MG63 (cell line): ENCODE data around the gene FFAR2. TPM values are rescaled to one million over a fixed set of nuclear protein-coding genes. Genes with fewer than 3 reads are reported as not detected.
"Not testable (repeated sequence)": the region's sequence is repeated elsewhere in the genome, so short reads cannot be mapped to it uniquely, and the experiment has no call there.

ENCODE experiments used
- DNase-seq: peaks from one replicate; pipeline ENCODE4 v3.0.0-alpha.2; 2020
- H3K27me3 ChIP-seq: fragments of 250-450 bp; sonication (Bioruptor Pico); 2 replicates; pipeline ENCODE4 v1.5.1; 2020; ENCODE audit warnings: mild to moderate bottlenecking, moderate library complexity
- H3K36me3 ChIP-seq: fragments of 250-450 bp; sonication (Bioruptor Pico); 2 replicates; pipeline ENCODE4 v1.5.1; 2020; ENCODE audit warnings: mild to moderate bottlenecking, moderate library complexity
- H3K4me3 ChIP-seq: fragments of 250-450 bp; sonication (Bioruptor Pico); 2 replicates; pipeline ENCODE4 v1.5.1; 2020; ENCODE audit warnings: mild to moderate bottlenecking, moderate library complexity
- H3K9me3 ChIP-seq: fragments of 250-450 bp; sonication (Bioruptor Pico); 2 replicates; pipeline ENCODE4 v1.5.1; 2020; ENCODE audit warnings: mild to moderate bottlenecking, moderate library complexity
- total RNA-seq: library from RNA; depleted of rRNA; stranded (reverse); fragments of >200 nt; shearing (Covaris generic); gene quantifications from 2 replicates; pipeline ENCODE4 v1.2.3, GENCODE V29; 2014; ENCODE audit warnings: low replicate concordance; rRNA removed

The FFAR2 gene
- total RNA-seq, result not detected in 2 replicates

DNA sequence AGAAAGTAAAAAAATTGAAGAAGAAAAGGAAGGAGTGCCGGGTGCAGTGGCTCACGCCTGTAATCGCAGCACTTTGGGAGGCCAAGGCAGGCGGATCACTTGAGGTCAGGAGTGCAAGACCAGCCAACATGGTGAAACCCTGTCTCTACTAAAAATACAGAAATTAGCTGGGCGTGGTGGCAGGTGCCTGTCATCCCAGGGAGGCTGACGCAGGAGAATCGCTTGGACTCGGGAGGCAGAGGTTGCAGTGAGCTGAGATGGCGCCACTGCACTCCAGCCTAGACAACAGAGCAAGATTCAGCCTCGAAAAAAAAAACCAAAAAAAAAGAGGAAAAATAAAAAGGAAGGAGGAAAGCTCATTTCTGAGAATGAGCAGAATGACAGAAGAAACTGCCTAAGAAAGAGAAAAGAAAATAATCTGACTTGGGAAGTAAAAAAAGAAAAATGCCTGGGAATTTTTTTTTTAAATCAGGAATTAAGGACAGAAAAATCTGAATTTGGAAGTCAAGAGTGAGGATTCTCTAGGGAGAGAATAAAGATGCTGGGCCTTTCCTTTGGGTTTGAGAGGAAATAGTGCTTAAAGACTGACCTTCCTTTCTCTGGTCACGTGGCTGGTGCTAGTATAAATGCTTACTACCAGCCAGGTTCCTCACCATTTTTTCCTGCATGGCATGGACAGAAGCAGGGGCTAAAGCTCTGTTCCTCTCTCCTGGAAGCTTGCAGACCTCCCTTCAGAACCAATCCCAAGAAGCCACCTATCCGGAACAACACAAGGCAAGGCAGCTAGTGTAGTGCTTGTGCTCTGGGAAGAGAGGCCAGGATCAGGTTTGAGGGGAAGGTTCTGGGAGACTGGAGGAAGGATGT is at the start of gene FFAR2:
Gene FFAR2, plus strand, starts transcription at position 652 of the 864 bp plus-strand sequence. CDS start 1,458 bp downstream, outside the sequence.
- no peaks in the 10 kb centered on the region for H3K9me3 ChIP-seq
- H3K4me3 ChIP-seq, result no peak within 1 kb of the TSS
- H3K36me3 ChIP-seq, result no peaks in the 10 kb centered on the region
- peaks cover 29% of the 10 kb centered on the region for H3K27me3 ChIP-seq
- DNase-seq, result no peak

DNA sequence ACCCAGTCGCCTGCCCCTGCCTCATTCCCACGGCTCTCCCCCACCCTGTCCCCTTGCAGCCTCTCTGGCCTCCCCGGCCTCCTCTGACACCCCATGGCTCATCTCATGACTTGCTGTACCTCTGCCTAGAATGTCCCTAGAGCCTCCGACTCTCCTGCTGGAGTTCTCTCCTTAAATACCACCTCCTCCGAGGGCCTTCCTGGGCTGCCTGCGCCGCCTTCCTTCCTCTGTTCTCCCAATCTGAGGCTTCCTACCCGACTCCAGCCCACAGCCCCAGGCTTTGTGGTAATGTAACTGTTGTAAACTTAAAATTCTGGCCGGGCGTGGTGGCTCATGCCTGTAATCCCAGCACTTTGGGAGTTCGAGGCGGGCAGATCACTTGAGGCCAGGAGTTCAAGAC is 49.5 kb upstream of the FFAR2 start:
- Histone ChIP-seq H3K9me3 (no peaks in the 10 kb centered on the region), H3K4me3 (no peak overlapping the region), H3K36me3 (no peaks in the 10 kb centered on the region), H3K27me3 (peaks cover 2% of the 10 kb centered on the region; the same call in 1 of the 2 replicates)
- no peak for DNase-seq

DNA sequence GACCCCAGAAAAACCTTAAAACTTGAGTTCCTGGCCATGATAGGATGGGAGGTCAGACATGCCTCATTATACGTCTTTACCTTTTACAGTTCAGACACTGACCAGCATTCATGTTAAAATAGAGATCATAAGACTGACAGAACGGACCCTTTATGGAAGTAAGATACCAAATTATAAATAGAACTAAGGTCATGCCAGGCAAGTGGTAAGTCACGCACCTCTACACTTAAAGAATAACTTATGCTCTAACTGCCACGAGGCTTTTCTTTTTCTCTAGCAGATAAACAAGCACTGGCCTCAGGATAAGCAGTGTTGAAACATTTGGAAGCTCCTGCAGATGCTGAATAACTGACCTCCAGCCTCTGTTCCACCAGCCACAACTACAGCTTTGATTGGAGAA is 48.8 kb upstream of the FFAR2 start:
- Histone ChIP-seq H3K36me3 (no peaks in the 10 kb centered on the region), H3K9me3 (no peaks in the 10 kb centered on the region), H3K4me3 (no peak overlapping the region), H3K27me3 (peaks cover 2% of the 10 kb centered on the region; the same call in 1 of the 2 replicates)
- DNase-seq, result no peak

DNA sequence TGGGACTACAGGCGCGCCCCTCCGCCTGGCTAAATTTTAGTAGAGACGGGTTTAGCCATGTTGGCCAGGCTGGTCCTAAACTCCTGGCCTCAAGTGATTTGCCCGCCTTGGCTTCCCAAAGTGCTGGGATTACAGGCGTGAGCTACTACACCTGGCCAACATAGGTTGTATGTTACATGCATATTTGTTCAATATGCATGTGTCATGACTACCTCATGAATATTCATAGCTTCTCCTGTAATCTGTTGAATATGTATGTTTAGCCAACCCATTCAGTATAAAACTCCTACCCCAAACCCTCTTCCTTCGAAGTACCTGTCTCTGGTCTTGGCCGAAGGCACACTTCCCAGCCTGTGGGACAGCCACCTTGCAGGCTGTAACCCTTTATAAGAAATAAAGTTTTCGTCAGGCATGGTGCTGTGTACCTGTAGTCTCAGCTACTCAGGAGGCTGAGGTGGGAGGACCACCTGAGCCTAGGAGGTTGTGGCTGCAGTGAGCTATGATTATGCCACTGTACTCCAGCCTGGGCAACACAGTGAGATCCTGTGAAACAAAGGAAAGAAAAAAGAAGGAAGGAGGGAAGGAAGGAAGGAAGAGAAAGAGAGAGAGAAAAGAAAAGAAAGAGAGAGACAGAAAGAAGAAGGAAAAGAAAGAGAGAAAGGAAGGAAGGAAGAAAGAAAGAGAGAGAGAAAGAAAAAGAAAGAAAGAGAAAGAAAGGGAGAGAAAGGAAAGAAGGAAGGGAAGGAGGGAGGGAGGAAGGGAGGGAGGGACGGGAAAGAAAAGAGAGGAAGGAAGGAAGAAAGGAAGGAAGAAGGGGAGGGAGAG is 47.9 kb upstream of the FFAR2 start:
- no peak overlapping the region for H3K4me3 ChIP-seq

DNA sequence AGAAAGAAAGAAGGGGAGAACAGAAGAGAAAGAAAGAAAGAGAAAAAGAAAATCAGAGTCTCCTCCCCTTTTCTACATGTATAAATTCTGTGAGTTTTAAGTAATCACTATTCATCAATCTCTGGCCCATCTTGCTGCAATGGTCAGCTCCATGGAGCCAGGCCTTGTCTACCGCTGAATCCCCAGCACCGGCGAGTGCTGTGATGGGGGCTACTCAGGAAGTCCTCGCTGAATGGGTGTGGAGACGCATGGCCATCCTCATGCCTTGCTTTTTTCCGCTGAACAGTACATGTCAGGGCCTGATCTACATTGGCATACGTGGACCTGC is 47.3 kb upstream of the FFAR2 start:
- Histone ChIP-seq H3K36me3 (no peaks in the 10 kb centered on the region), H3K9me3 (no peaks in the 10 kb centered on the region), H3K4me3 (no peak overlapping the region), H3K27me3 (peaks cover 2% of the 10 kb centered on the region; the same call in 1 of the 2 replicates)
- DNase-seq, result no peak

More for the DNA sequence above, 47.9 kb upstream of the FFAR2 start:
- H3K27me3 ChIP-seq, result peaks cover 2% of the 10 kb centered on the region; the same call in 1 of the 2 replicates
- H3K9me3 ChIP-seq, result no peaks in the 10 kb centered on the region
- no peaks in the 10 kb centered on the region for H3K36me3 ChIP-seq
- DNase-seq, result no peak

DNA sequence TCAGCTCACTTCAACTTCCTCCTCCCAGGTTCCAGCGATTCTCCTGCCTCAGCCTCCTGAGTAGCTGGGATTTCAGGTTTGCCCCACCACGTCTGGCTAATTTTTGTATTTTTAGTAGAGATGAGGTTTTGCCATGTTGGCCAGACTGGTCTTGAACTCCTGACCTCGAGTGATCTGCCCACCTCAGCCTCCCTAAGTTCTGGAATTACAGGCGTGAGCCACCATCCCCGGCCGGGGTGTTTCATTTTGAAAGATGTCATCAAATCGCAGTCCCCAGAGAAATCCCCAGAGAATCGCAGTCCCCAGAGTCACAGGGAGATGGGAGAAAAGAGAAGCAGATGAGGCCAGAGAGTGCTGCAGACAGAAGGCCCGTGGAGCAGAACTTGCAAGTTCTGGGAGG is 46.6 kb upstream of the FFAR2 start:
- DNase-seq, H3K27me3 ChIP-seq, H3K9me3 ChIP-seq, H3K4me3 ChIP-seq, H3K36me3 ChIP-seq: not testable (repeated sequence)

DNA sequence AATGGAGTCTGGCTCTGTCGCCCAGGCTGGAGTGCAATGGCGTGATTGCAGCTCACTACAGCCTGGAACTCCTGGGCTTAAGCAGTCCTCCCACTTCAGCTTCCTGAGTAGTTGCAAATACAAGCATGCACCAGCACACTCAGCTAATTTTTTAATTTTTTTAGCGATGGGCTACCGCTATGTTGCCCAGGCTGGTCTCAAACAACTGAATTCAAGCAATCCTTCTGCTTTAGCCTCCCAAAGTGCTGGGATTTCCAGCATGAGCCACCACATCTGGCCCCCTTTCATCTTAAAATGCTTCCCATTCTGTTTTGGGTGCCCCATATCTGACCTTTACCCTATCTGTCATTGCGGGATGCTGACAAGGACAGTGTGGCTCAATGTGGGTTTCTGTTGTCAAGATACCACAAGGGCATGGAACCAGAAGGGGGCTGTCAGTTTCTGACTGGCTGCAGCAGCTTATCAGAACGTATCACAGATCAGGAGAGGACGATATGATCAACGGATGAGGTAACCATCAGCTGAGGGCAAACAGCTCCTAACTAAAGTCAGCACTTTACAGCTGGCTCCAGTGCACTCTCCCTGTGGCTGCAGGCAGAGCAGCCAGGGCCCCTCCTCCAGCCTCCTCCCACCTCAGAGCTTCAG is 44.8 kb upstream of the FFAR2 start:
- Histone ChIP-seq H3K27me3 (no peaks in the 10 kb centered on the region; the same call in 1 of the 2 replicates), H3K9me3 (no peaks in the 10 kb centered on the region), H3K4me3 (no peak overlapping the region), H3K36me3 (no peaks in the 10 kb centered on the region)
- no peak for DNase-seq

DNA sequence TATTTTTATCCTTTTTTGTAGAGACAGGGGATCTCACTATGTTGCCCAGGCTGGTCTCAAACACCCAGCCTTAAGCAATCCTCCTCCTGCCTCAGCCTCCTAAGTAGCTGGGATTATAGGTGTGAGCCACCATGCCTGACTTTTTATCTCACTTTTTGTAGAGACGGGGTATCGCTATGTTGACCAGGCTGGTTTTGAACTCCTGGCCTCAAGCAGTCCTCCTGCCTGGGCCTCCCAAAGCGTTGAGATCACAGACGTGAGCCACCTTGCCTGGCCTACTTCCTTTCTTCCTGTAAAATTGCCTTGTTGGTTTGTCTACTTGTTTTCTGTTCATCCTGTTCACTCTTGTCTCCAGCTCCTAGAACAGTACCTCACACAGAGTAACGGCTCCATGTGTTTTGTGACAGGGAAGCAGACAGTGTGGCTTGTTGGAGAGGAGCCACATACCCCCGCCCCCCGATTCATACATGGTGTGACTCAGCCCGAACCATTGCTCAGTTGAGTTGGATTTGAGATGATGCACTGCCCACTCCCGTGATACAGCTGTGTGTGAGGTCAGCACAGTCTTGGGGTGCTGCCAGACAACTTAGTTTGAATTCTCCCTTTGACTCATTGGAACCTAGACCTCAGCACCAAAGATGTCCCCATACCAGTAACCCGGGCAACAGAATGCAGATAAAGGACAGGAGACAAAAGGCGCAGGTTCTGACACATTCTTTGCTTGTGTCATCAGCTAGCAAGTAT is 43.0 kb upstream of the FFAR2 start:
- Histone ChIP-seq H3K27me3 (peaks cover 14% of the 10 kb centered on the region), H3K36me3 (no peaks in the 10 kb centered on the region), H3K9me3 (no peaks in the 10 kb centered on the region), H3K4me3 (no peak overlapping the region)
- DNase-seq, result peak; percentile 78

DNA sequence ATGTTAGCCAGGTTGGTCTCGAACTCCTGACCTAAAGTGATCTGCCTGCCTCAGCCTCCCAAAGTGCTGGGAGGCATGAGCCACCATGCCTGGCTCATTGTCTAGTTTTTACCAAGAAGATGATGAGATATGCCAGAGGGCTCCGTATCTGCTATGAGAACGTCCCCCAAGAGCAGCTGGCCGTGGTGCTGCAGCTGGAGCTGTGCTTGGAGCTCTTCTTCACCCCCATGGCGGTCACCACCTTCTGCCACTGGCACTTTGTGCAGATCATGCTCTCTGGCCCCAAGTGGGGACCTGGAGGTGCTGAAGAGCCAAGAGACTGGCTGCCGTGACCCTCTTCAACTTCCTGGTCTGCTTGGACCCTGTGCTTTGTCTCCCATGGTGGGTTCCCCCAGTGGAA is 40.4 kb upstream of the FFAR2 start:
- DNase-seq, result no peak
- Histone ChIP-seq H3K9me3 (no peaks in the 10 kb centered on the region), H3K36me3 (no peaks in the 10 kb centered on the region), H3K4me3 (no peak overlapping the region), H3K27me3 (peaks cover 29% of the 10 kb centered on the region)

DNA sequence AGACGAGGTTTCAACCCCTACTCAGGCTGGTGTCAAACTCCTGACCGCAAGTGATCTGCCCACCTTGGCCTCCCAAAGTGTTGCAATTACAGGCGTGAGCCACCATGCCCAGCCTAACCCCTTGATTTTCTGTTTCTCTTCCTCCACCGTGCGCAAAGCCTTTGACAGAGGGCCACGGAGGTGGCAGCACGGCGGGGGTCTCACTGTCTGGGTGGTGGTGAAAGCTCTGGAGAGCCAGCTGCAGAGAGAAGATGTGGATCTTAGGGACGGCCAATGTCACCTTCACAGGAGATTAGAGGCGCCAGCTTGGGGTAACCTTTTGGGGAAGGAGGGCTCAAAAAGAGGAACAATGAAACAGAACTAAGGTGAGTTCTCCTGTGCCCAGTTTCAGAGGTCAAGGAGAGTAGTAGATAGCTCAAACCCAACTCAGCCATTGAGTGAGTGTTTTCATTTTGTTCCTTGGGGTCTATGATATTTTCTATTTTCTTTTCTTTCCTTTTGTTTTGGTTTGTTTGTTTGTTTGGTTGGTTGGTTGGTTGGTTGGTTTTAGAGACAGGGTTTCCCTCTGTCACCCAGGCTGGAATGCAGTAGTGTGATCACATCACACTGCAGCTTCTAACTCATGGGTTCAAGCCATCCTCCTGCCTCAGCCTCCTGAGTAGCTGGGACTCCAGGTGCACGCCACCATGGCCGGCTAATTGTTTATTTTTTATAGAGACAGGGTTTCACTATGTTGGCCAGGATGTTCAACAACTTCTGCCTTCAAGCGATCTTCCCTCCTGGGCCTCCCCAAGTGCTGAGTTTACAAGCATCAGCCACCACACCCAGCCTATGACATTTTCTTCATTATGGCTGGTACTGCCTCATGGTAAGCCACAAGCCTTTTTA is 39.5 kb upstream of the FFAR2 start:
- H3K27me3 ChIP-seq, result peaks cover 37% of the 10 kb centered on the region
- H3K9me3 ChIP-seq, result no peaks in the 10 kb centered on the region
- no peak for DNase-seq
- no peak overlapping the region for H3K4me3 ChIP-seq
- H3K36me3 ChIP-seq, result no peaks in the 10 kb centered on the region

DNA sequence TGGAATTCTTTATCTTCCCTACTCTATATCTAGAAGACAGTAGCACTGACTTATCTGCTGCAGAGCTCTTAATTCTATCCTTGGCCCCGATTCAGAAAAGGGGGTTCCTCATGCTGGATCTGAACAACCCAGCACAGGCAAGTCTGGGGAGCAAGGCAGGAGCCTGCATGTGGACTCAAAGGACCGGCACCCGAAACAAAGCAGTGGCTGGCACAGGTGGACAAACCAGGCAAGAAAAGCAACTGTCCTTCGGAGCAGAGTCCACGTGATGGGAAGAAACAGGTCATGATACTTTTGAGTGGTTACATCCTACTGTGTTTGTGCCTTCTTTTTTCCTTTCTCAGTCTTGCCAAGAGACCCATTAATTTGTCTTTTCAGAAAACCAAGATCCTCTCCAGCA is 38.9 kb upstream of the FFAR2 start:
- Histone ChIP-seq H3K9me3 (no peaks in the 10 kb centered on the region), H3K36me3 (no peaks in the 10 kb centered on the region)
- no peak for DNase-seq

DNA sequence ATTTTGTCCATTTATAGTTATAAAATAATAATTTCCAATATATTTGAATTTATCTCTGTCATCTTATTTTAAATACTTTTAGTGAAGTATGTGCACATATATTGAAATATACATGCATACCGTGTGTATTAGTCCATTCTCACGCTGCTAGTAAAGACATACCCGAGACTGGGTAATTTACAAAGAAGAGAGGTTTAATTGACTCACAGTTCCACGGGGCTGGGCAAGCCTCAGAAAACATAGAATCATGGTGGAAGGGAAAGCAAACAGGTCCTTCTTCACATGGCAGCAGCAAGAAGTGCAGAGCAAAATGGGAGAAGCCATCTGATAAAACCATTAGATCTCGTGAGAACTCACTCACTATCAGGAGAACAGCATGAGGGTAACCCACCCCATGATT is 37.6 kb upstream of the FFAR2 start:
- no peaks in the 10 kb centered on the region for H3K9me3 ChIP-seq
- H3K27me3 ChIP-seq, result peaks cover 49% of the 10 kb centered on the region
- no peak overlapping the region for H3K4me3 ChIP-seq
- no peak for DNase-seq
- no peaks in the 10 kb centered on the region for H3K36me3 ChIP-seq

More for the DNA sequence above, 38.9 kb upstream of the FFAR2 start:
- Histone ChIP-seq H3K27me3 (peaks cover 41% of the 10 kb centered on the region), H3K4me3 (no peak overlapping the region)

DNA sequence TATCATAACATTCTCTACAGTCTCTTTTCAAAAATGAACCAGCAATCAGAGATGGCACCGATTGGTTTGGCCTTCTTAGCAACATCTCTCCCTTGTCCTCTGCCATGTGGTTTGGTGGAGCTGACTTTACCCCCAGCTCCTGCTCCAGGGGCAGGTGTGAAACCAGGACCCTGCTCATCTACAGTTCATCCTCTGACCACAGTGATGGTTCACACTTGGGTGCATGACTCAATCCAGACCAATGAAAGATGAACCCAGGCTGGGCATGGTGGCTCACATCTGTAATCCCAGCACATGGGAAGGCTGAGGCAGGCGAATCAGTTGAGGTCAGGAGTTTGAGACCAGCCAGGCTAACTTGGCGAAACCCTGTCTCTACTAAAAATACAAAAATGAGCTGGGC is 33.6 kb upstream of the FFAR2 start:
- no peak overlapping the region for H3K4me3 ChIP-seq
- no peak for DNase-seq

DNA sequence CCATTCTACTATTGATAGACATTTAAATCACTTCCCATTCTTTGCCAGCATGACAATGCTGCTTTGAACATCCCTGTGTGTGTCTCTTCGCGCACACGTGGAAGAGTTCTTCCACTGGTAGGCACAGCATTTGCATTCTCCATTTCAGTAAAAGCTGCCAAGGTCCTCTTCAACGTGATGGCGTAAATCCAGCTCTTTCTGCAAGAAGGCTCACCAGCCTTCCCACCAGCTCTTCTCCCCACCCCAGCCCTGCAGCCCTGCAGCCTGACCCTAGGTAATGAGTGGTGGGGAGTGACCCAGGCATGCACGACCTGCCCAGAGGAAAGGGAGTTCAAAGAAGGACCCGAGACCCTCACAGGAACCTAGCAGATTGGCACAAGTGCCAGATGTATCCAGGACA is 31.7 kb upstream of the FFAR2 start:
- Histone ChIP-seq H3K36me3 (no peaks in the 10 kb centered on the region), H3K4me3 (no peak overlapping the region), H3K27me3 (peaks cover 56% of the 10 kb centered on the region), H3K9me3 (no peaks in the 10 kb centered on the region)
- DNase-seq, result no peak

More for the DNA sequence above, 33.6 kb upstream of the FFAR2 start:
- H3K36me3 ChIP-seq, result no peaks in the 10 kb centered on the region
- H3K27me3 ChIP-seq, result peaks cover 69% of the 10 kb centered on the region
- H3K9me3 ChIP-seq, result no peaks in the 10 kb centered on the region

DNA sequence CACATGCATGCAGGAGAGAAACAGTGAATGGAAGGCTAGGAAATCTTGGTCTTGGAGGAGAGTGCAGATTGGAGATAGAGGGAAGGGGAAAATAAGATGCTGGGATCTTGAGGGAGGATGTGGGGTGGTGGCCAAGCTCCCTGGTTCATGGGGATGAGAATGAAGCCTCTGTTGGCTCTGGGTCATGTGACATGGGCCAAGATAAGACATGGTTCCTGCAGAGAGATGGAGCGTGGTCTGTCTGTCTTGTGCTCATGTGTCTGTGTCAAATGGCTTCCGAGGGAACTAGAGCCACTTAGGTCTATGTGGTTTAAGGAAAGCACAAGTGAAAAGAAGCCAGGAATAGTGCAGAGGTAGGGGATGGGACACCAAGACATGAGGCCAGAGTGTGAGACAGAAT is 30.8 kb upstream of the FFAR2 start:
- no peak for DNase-seq
- Histone ChIP-seq H3K36me3 (no peaks in the 10 kb centered on the region), H3K27me3 (peaks cover 61% of the 10 kb centered on the region), H3K9me3 (no peaks in the 10 kb centered on the region), H3K4me3 (no peak overlapping the region)
